Measurements from ENCODE around the gene SLC25A45. TPM values are rescaled to one million over a fixed set of nuclear protein-coding genes. Genes with fewer than 3 reads are reported as not detected.

SLC25A45 gene
- total and polyA plus RNA-seq, 2 of the 4 experiments (the other 2 are of a cell fraction): 0.72 to 1.2 TPM

DNA sequence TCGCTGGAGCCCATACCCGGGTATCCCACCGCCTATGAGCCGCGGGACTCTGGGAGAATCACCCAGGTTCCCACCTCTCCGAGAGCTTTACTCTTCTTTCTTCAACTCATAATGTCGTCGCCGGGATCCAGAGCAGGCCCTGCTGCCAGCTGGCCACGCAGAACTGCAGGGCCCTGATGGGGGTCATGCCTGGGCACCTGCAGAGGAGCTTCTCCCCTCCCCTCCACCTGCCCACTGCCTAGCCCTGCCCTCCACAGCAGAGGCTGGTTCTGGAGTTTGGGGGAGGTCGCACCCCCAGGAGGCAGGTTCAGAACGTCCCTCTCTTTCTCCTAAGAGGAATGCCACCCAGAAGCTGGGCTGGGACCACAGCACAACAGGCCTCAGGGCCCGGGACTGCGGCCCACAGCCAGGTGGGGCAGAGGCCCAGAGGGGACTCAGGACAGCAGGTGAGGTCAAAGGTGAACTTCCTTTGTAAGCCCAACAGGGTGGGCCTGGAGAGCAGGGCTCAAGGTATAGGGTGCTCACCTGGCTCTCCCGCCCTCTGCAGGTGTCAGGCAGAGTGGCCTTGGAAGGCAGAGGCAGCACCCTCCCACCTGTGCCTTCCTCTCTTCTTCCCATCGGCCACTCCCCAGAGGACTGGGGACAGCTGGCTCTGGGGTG is 1.9 kb downstream of the SLC25A45 start:
- Histone ChIP-seq H3K36me3 (ENCODE audit: control insufficient read depth, insufficient read depth, low read length) (no peaks in the 10 kb centered on the region), H3K23ac (ENCODE audit: low read depth, low read length) (no peak overlapping the region), H2BK20ac (ENCODE audit: low read depth, low read length) (peak overlapping the region; percentile 50; the same call in 1 of the 2 replicates), H3K18ac (ENCODE audit: low read depth, low read length) (no peak overlapping the region), H2BK5ac (ENCODE audit: low read depth, low read length, poor library complexity, severe bottlenecking) (no peak overlapping the region), H2BK15ac (ENCODE audit: low read depth, low read length) (0 out of 3 replicates have a peak overlapping the region, but pooled peaks have one; percentile 25), H3K27me3 (ENCODE audit: control insufficient read depth, insufficient read depth, low read length) (no peaks in the 10 kb centered on the region), H3K27ac (ENCODE audit: insufficient read depth, low read length) (no peak overlapping the region), H3K56ac (ENCODE audit: extremely low read depth, insufficient read depth, low read length) (no peak overlapping the region), H3K9me3 (ENCODE audit: control insufficient read depth, insufficient read depth, low read length) (no peaks in the 10 kb centered on the region), H3K4ac (ENCODE audit: low read depth, low read length) (peak overlapping the region; percentile 99), H3K4me2 (ENCODE audit: low read depth, low read length) (no peak overlapping the region), H3K9me1 (ENCODE audit: insufficient read depth, low read length) (peaks cover 24% of the 10 kb centered on the region), H3K14ac (replicated peaks; ENCODE audit: low read depth, low read length) (no peak overlapping the region), H2AK9ac (replicated peaks; ENCODE audit: low read depth, low read length, poor library complexity) (peak overlapping the region; percentile 23), H3K9ac (ENCODE audit: low read depth, low read length) (no peak overlapping the region), H4K91ac (ENCODE audit: insufficient read depth, low read depth, low read length) (peak overlapping the region; percentile 23), H3K4me1 (ENCODE audit: control insufficient read depth, insufficient read depth, low read length) (peaks cover 24% of the 10 kb centered on the region), H2AK5ac (ENCODE audit: low read depth, low read length) (peak overlapping the region; percentile 88), H3K79me1 (ENCODE audit: low read depth in 1 of 2, low read length in 2 of 2) (peaks cover 10 to 49% of the 10 kb centered on the region in 2 experiments), H2AFZ (replicated peaks; ENCODE audit: low read length, poor library complexity) (peak overlapping the region; percentile 8), H2BK120ac (ENCODE audit: low read depth, low read length) (peak overlapping the region; percentile 44), H4K8ac (ENCODE audit: low read depth in 2 of 2, low read length in 2 of 2) (peak overlapping the region in 1 of 2 experiments; percentile 42; a peak in 2 of 4 replicates), H4K20me1 (ENCODE audit: insufficient read depth, low read length) (peaks cover 6% of the 10 kb centered on the region), H3K4me3 (ENCODE audit: insufficient read depth, low read depth, low read length) (no peak overlapping the region), H4K5ac (ENCODE audit: low read depth, low read length) (no peak overlapping the region)
- dilution Hi-C loops (cut with HindIII; ENCODE audit: low sequenced_read_pairs, unreplicated experiment): no loop called here
- WGBS, 2 experiments (ENCODE audit: extremely low coverage in 2 of 2, insufficient read length in 1 of 2): 95% methylated on average over 5 of the region's 16 CpGs; no CpG with 5 or more reads in 1 of the 2 experiments
- DNase-seq (no peak), ATAC-seq (ENCODE audit: low read depth) (no peak)
- intact Hi-C loops (cut with micrococcal nuclease): loop anchor here (5.0 kb wide), 1 partner anchor 192 kb away; the partner anchor contains the start of genes FAM89B and ZNRD2
- CTCF ChIA-PET: interaction anchor here (0.5 kb wide), 1 partner anchor 14 kb away, joined by 3 read pairs; no protein-coding TSS in a partner anchor
- no TSS peak for BruUV-seq (replicated peaks)
- TF ChIP-seq CHD1 (IDR thresholded peaks at IDR 0.05; ENCODE audit: low read depth, low read length) (no peak), RFX5 (IDR thresholded peaks at IDR 0.05; ENCODE audit: low read depth, low read length) (no peak), RCOR1 (IDR thresholded peaks at IDR 0.05; ENCODE audit: insufficient replicate concordance, low read length) (no peak), CEBPB (IDR thresholded peaks at IDR 0.05; ENCODE audit: low read depth, low read length) (no peak), BHLHE40 (IDR thresholded peaks at IDR 0.05; ENCODE audit: low read depth, low read length) (no peak), MXI1 (IDR thresholded peaks at IDR 0.05; ENCODE audit: borderline replicate concordance, low read depth, low read length) (no peak), POLR2A (IDR thresholded peaks at IDR 0.05; ENCODE audit: low read depth, low read length) (no peak), SMC3 (IDR thresholded peaks at IDR 0.05; ENCODE audit: low read depth, low read length) (no peak), RAD21 (IDR thresholded peaks at IDR 0.05; ENCODE audit: low read length) (no peak), FOS (IDR thresholded peaks at IDR 0.05; ENCODE audit: low read depth, low read length) (no peak), MAZ (IDR thresholded peaks at IDR 0.05; ENCODE audit: borderline replicate concordance, low read depth, low read length) (no peak), USF2 (IDR thresholded peaks at IDR 0.05; ENCODE audit: low read depth, low read length) (no peak)
- TF ChIP-seq, protein P1, sequence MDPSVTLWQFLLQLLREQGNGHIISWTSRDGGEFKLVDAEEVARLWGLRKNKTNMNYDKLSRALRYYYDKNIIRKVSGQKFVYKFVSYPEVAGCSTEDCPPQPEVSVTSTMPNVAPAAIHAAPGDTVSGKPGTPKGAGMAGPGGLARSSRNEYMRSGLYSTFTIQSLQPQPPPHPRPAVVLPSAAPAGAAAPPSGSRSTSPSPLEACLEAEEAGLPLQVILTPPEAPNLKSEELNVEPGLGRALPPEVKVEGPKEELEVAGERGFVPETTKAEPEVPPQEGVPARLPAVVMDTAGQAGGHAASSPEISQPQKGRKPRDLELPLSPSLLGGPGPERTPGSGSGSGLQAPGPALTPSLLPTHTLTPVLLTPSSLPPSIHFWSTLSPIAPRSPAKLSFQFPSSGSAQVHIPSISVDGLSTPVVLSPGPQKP (IDR thresholded peaks at IDR 0.05; ENCODE audit: borderline replicate concordance, low read depth, low read length): no peak
- POLR2A ChIA-PET (ENCODE audit: unreplicated experiment): interaction anchor here (1.7 to 4.7 kb wide), 2 partner anchors 42 to 119 kb away, joined by 5 to 32 read pairs; partner anchors contain the start of genes MALAT1 and NEAT1
- in situ Hi-C loops (cut with MboI; ENCODE audit: low sequenced_read_pairs): no loop called here
